CD4-positive, alpha-beta T cell treated with Interleukin-6 for 4 hours (primary cell): ENCODE results near the gene ENGASE.
"Not testable (repeated sequence)": the region's sequence is repeated elsewhere in the genome, so short reads cannot be mapped to it uniquely, and the experiment has no call there.

Source experiments
- DNase-seq: peaks from one replicate; pipeline ENCODE4 v3.0.0-alpha.2; 2020; ENCODE audit warnings: mixed read lengths

ENGASE gene

GRCh38 chr17:79074649-79075445 lies at the start of gene ENGASE:
ENGASE (plus strand) TSS chr17:79074824; CDS start chr17:79074945, 121 bp downstream.
- DNase-seq, result peak; percentile 96

GRCh38 chr17:79024901-79025737 lies 49.5 kb upstream of the ENGASE start:
- DNase-seq, result no peak

GRCh38 chr17:79026376-79027273 lies 48.0 kb upstream of the ENGASE start:
- DNase-seq, result no peak

GRCh38 chr17:79027274-79027924 lies 47.2 kb upstream of the ENGASE start:
- no peak for DNase-seq

- DNase-seq, result no peak
Measured at GRCh38 chr17:79027925-79028491, 46.6 kb upstream of the ENGASE start.

GRCh38 chr17:79028496-79029326 lies 45.9 kb upstream of the ENGASE start:
- DNase-seq, result no peak

- DNase-seq, result no peak
Measured at GRCh38 chr17:79029327-79030009, 45.2 kb upstream of the ENGASE start.

GRCh38 chr17:79030636-79031035 lies 44.0 kb upstream of the ENGASE start:
- not testable (repeated sequence) for DNase-seq

GRCh38 chr17:79031996-79032875 lies 42.4 kb upstream of the ENGASE start:
- no peak for DNase-seq

- no peak for DNase-seq
Measured at GRCh38 chr17:79033046-79033616, 41.5 kb upstream of the ENGASE start.

- DNase-seq, result no peak
Measured at GRCh38 chr17:79033741-79034501, 40.7 kb upstream of the ENGASE start.

GRCh38 chr17:79034931-79035485 lies 39.6 kb upstream of the ENGASE start:
- DNase-seq, result no peak

- DNase-seq, result no peak
Measured at GRCh38 chr17:79035686-79036085, 38.9 kb upstream of the ENGASE start.

GRCh38 chr17:79036181-79036580 lies 38.4 kb upstream of the ENGASE start:
- no peak for DNase-seq

GRCh38 chr17:79036596-79036995 lies 38.0 kb upstream of the ENGASE start:
- DNase-seq, result no peak

- DNase-seq, result no peak
Measured at GRCh38 chr17:79038545-79039135, 36.0 kb upstream of the ENGASE start.

GRCh38 chr17:79039171-79039570 lies 35.5 kb upstream of the ENGASE start:
- DNase-seq, result no peak
